Immature natural killer cell (primary cell): Measurements from ENCODE around the gene ACYP2. TPM values are rescaled to one million over a fixed set of nuclear protein-coding genes. Genes with fewer than 3 reads are reported as not detected.
"Not testable (repeated sequence)": the region's sequence is repeated elsewhere in the genome, so short reads cannot be mapped to it uniquely, and the experiment has no call there.

Experiments used
- DNase-seq, 3 donors: peaks; one replicate each; pipeline ENCODE4 v3.0.0; 2022; ENCODE audit warnings: mixed read lengths in 1 of 3
- H3K27ac Mint-ChIP-seq, 6 donors: one replicate each; pipeline ENCODE4 v1.8.0; 2020; ENCODE audit warnings: mixed read lengths in 6 of 6, mild to moderate bottlenecking in 5 of 6, inconsistent platforms in 4 of 6, moderate library complexity in 3 of 6
- H3K27me3 Mint-ChIP-seq, 3 donors: one replicate each; pipeline ENCODE4 v1.8.0; 2020 to 2021; ENCODE audit warnings: low read depth in 3 of 3, mild to moderate bottlenecking in 3 of 3, mixed read lengths in 3 of 3, moderate library complexity in 3 of 3, inconsistent platforms in 1 of 3
- H3K36me3 Mint-ChIP-seq, 3 donors: one replicate each; pipeline ENCODE4 v1.8.0; 2020; ENCODE audit warnings: mixed read lengths in 3 of 3, inconsistent platforms in 2 of 3, mild to moderate bottlenecking in 2 of 3
- H3K4me1 Mint-ChIP-seq, 2 donors: one replicate each; pipeline ENCODE4 v1.8.0; 2020; ENCODE audit warnings: inconsistent platforms in 2 of 2, mild to moderate bottlenecking in 2 of 2, mixed read lengths in 2 of 2, moderate library complexity in 1 of 2
- H3K4me3 Mint-ChIP-seq, 5 donors: one replicate each; pipeline ENCODE4 v1.8.0; 2020; ENCODE audit warnings: mild to moderate bottlenecking in 5 of 5, mixed read lengths in 5 of 5, inconsistent platforms in 3 of 5, moderate library complexity in 3 of 5
- H3K9me3 Mint-ChIP-seq, 6 donors: one replicate each; pipeline ENCODE4 v1.8.0; 2020; ENCODE audit warnings: mild to moderate bottlenecking in 6 of 6, mixed read lengths in 6 of 6, inconsistent platforms in 4 of 6, moderate library complexity in 3 of 6
- polyA plus RNA-seq, 3 donors: library from polyadenylated mRNA; unstranded; fragments of 300-500 nt; fragmentation: Illumina TruSeq; gene quantifications; one replicate each; pipeline ENCODE4 v1.2.3, GENCODE V29; 2021

Gene ACYP2
- polyA plus RNA-seq: 10 to 100 TPM; 18.8 to 20.0 (median 19.6) TPM

- peaks cover 0 to 24% (median 21%) of the 10 kb centered on the region in 3 donors for H3K36me3 Mint-ChIP-seq
- H3K27ac Mint-ChIP-seq: peak within 1 kb of the TSS; percentile 99
- peak within 1 kb of the TSS; percentile 91 to 99 (median 98) for H3K4me3 Mint-ChIP-seq
- peaks cover 21 to 30% of the 10 kb centered on the region in 2 donors for H3K4me1 Mint-ChIP-seq
- peak; percentile 91 to 93 (median 92) for DNase-seq
- H3K27me3 Mint-ChIP-seq: peaks cover 6 to 12% (median 12%) of the 10 kb centered on the region in 3 donors
- H3K9me3 Mint-ChIP-seq: no peaks in the 10 kb centered on the region
Measured at GRCh38 chr2:54115284-54116137, at the start of gene ACYP2. Gene ACYP2, plus strand, starts transcription at chr2:54115615.

GRCh38 chr2:54065891-54066290, 49.5 kb upstream of the ACYP2 start:
- H3K36me3 Mint-ChIP-seq: peaks cover 0 to 12% (median 10%) of the 10 kb centered on the region in 3 donors
- peaks cover 0 to 3% (median 0%) of the 10 kb centered on the region in 3 donors for H3K27me3 Mint-ChIP-seq
- H3K9me3 Mint-ChIP-seq: no peaks in the 10 kb centered on the region

DNA sequence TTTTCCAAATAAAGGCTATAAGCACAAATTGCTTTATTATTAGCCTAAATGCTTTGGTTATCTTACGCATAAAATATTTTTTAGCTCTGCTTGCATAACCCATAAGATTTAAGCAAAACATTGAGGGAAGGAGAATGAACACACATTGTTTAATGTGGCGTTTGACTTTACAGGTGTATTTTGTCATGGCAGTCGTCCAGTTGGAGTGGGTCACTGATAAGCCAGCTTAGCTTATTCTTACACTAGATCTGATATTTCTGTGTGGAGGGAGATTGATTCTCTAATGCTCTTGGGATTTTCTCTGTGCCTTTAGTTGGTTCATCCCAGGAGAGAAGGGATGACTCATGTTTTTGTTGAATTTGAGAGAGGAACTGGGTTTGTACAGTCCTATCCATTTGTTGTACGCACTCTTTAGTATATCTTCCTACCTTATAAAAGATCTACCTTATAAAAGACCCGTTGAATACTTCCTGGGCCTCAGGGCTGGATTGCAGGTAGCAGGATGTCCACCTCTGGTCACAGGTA, 47.5 kb upstream of the ACYP2 start:
- Mint-ChIP-seq H3K27ac (no peak overlapping the region), H3K4me3 (no peak overlapping the region), H3K36me3 (peaks cover 0 to 18% (median 9%) of the 10 kb centered on the region in 3 donors), H3K27me3 (peaks cover 0 to 7% (median 0%) of the 10 kb centered on the region in 3 donors), H3K9me3 (no peaks in the 10 kb centered on the region), H3K4me1 (peaks cover 2 to 7% of the 10 kb centered on the region in 2 donors)
- DNase-seq: no peak

More at GRCh38 chr2:54065891-54066290, 49.5 kb upstream of the ACYP2 start:
- H3K4me3 Mint-ChIP-seq: no peak overlapping the region
- no peak overlapping the region for H3K27ac Mint-ChIP-seq
- DNase-seq: no peak
- H3K4me1 Mint-ChIP-seq: peaks cover 2 to 7% of the 10 kb centered on the region in 2 donors

GRCh38 chr2:54072483-54072882, 42.9 kb upstream of the ACYP2 start:
- peaks cover 0 to 25% (median 4%) of the 10 kb centered on the region in 3 donors for H3K36me3 Mint-ChIP-seq
- not testable (repeated sequence) for H3K27ac Mint-ChIP-seq, H3K4me1 Mint-ChIP-seq, H3K9me3 Mint-ChIP-seq, H3K4me3 Mint-ChIP-seq, H3K27me3 Mint-ChIP-seq, DNase-seq

DNA sequence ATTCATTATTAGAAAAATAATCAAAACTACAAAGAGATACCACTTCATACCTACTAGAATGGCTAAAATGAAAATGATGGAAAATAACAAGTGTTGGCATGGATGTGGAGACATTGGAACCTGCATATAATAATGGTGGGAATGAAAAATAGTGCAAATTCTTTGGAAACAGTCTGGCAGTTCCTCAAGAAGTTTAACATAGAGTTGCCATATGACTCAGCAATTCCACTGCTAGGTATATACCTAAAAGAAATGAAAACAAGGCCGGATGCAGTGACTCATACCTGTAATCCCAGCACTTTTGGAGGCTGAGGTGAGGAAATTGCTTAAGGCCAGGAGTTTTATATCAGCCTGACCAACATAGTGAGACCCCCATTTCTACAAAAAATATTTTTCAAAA, 41.6 kb upstream of the ACYP2 start:
- peaks cover 8% of the 10 kb centered on the region in 2 donors for H3K4me1 Mint-ChIP-seq
- no peaks in the 10 kb centered on the region for H3K9me3 Mint-ChIP-seq
- no peak overlapping the region for H3K27ac Mint-ChIP-seq
- H3K36me3 Mint-ChIP-seq: peaks cover 0 to 17% (median 4%) of the 10 kb centered on the region in 3 donors
- no peak for DNase-seq
- no peak overlapping the region for H3K4me3 Mint-ChIP-seq
- H3K27me3 Mint-ChIP-seq: peaks cover 0 to 4% (median 0%) of the 10 kb centered on the region in 3 donors

DNA sequence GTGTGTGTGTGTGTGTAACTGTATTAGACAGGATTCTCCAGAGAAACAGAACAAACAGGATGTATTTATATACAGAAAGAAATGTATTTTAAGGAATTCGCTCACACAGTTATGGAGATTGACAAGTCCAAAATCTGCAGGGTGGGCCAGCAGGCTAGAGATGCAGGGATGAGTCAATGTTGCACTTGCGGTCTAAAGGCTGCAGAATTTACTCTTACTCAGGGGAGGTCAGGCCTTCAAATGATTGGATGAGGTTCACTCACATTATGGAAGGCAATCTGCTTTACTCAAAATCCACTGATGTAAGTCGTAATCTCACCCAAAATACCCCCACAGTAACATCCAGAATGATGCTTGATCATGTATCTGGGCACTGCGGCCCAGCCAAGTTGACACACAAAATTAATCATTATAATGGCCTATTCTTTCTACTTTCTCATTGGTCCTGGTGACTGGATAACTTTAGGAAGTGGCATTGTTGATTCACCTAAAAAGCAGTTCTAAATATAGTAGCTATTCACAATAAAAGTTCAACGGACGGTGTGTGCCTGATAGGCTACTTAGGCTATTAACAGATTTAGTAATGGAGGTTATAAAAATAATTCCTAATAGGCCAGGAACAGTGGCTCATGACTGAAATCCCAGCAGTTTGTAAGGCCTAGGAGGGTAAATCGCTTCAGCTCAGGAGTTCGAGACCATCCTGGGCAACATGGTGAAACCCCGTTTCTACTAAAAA, 40.6 kb upstream of the ACYP2 start:
- peaks cover 8% of the 10 kb centered on the region in 2 donors for H3K4me1 Mint-ChIP-seq
- H3K27ac Mint-ChIP-seq: no peak overlapping the region
- no peak overlapping the region for H3K4me3 Mint-ChIP-seq
- no peak for DNase-seq
- peaks cover 0 to 4% (median 0%) of the 10 kb centered on the region in 3 donors for H3K27me3 Mint-ChIP-seq
- peaks cover 0 to 17% (median 4%) of the 10 kb centered on the region in 3 donors for H3K36me3 Mint-ChIP-seq
- no peaks in the 10 kb centered on the region for H3K9me3 Mint-ChIP-seq

DNA sequence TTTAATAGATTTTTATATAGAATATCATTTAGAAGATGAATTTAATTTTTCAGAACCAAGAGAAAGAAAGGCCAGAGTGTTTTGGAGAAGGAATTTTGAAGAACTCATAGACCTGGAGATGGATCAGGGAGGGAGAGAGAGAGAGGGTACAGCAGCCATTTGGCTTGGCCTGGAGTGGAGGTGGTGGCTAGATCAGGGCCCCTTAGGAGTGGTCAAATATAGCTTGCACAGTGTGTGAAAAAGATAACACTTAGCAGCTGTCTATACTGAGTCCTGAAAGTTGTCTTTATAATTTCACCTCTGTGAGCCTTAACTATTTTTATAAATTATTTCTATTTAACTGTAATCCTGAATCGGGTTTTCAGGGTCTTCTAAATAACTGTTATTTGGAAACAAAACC, 38.8 kb upstream of the ACYP2 start:
- Mint-ChIP-seq H3K27me3 (peaks cover 0 to 4% (median 0%) of the 10 kb centered on the region in 3 donors), H3K4me1 (peaks cover 8% of the 10 kb centered on the region in 2 donors), H3K4me3 (no peak overlapping the region), H3K9me3 (no peaks in the 10 kb centered on the region), H3K36me3 (peaks cover 0 to 8% (median 0%) of the 10 kb centered on the region in 3 donors), H3K27ac (no peak overlapping the region)
- no peak for DNase-seq

- peaks cover 0 to 3% (median 2%) of the 10 kb centered on the region in 3 donors for H3K27me3 Mint-ChIP-seq
- no peak for DNase-seq
- no peak overlapping the region for H3K4me3 Mint-ChIP-seq
- H3K27ac Mint-ChIP-seq: peak overlapping the region in 3 of 6 donors; percentile 8 to 29 (median 15)
- peaks cover 8% of the 10 kb centered on the region in 2 donors for H3K4me1 Mint-ChIP-seq
- H3K9me3 Mint-ChIP-seq: no peaks in the 10 kb centered on the region
- H3K36me3 Mint-ChIP-seq: peaks cover 0 to 8% (median 0%) of the 10 kb centered on the region in 3 donors
Measured at GRCh38 chr2:54077088-54077900, 38.1 kb upstream of the ACYP2 start.

DNA sequence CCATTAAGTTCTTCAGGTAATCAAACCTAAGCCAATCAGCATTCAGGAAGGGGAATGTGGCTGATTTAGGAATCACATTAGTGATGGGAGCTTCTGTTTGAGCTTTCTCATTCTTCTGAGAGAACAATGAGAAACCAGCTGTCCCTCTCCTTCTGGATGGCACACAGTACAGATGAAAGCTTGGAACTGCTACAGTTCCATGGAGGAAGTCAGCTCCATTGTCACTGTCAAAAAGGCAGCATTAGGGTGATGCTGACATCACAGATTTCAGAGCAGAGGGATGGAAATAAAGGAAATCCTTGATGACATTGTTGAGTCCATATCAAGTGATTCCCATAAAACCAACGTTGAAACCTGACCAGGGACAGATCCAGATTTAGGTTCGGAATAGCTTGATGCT, 36.1 kb upstream of the ACYP2 start:
- Mint-ChIP-seq H3K27ac (peak overlapping the region in 1 of 6 donors; percentile 44), H3K27me3 (peaks cover 0 to 2% (median 0%) of the 10 kb centered on the region in 3 donors), H3K4me3 (no peak overlapping the region), H3K9me3 (no peaks in the 10 kb centered on the region), H3K36me3 (peaks cover 0 to 3% (median 0%) of the 10 kb centered on the region in 3 donors), H3K4me1 (peaks cover 8% of the 10 kb centered on the region in 2 donors)
- DNase-seq: no peak

DNA sequence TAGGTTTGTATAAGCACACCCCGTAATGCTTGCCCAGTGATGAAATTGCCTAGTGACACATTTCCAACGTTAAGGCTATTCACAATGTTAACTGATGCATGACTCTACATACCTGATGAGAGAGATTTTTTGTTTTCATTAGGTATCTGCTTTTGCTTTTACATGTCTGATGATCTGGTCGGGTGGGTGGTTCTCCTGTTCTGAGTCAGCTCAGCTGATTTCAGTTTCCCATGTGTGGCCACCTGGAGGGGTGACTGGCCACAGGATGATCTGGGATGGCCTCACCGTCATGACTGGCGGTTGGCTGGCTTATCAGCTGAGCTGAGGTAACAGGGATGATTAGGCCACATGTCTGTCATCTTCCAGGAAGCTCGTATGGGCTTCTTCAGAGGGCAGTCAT, 33.8 kb upstream of the ACYP2 start:
- H3K27ac Mint-ChIP-seq: no peak overlapping the region
- H3K27me3 Mint-ChIP-seq: peaks cover 0 to 2% (median 1%) of the 10 kb centered on the region in 3 donors
- no peaks in the 10 kb centered on the region for H3K36me3 Mint-ChIP-seq
- no peak for DNase-seq
- peaks cover 6 to 8% of the 10 kb centered on the region in 2 donors for H3K4me1 Mint-ChIP-seq
- H3K9me3 Mint-ChIP-seq: no peaks in the 10 kb centered on the region
- H3K4me3 Mint-ChIP-seq: no peak overlapping the region

- no peaks in the 10 kb centered on the region for H3K36me3 Mint-ChIP-seq
- peaks cover 0 to 2% (median 1%) of the 10 kb centered on the region in 3 donors for H3K27me3 Mint-ChIP-seq
- H3K9me3 Mint-ChIP-seq: no peaks in the 10 kb centered on the region
- no peak for DNase-seq
- H3K27ac Mint-ChIP-seq: no peak overlapping the region
- no peaks in the 10 kb centered on the region for H3K4me1 Mint-ChIP-seq
- H3K4me3 Mint-ChIP-seq: no peak overlapping the region
Measured at GRCh38 chr2:54083021-54083420, 32.4 kb upstream of the ACYP2 start.

DNA sequence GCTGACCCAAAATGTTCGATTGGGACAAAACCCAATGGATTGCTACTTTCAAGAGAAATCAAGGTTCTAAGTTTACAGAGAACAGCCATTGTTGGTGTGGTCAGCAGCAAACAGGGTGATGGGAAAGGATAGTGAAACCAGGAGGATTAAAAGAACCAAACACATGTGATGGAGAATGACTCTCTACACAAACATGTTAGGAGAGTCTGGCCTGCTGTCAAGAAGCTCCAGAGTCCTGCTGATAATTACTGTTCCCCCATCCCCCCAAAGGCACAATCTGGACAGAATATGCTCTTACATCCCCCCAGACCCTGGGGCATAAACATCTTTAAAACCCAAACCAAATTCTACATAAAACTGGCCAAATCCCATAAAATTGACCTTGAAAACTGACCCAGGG, 32.0 kb upstream of the ACYP2 start:
- no peaks in the 10 kb centered on the region for H3K4me1 Mint-ChIP-seq
- H3K9me3 Mint-ChIP-seq: no peaks in the 10 kb centered on the region
- no peak overlapping the region for H3K4me3 Mint-ChIP-seq
- no peak for DNase-seq
- H3K27me3 Mint-ChIP-seq: peaks cover 0 to 2% (median 1%) of the 10 kb centered on the region in 3 donors
- no peaks in the 10 kb centered on the region for H3K36me3 Mint-ChIP-seq
- H3K27ac Mint-ChIP-seq: peak overlapping the region in 1 of 6 donors; percentile 49

DNA sequence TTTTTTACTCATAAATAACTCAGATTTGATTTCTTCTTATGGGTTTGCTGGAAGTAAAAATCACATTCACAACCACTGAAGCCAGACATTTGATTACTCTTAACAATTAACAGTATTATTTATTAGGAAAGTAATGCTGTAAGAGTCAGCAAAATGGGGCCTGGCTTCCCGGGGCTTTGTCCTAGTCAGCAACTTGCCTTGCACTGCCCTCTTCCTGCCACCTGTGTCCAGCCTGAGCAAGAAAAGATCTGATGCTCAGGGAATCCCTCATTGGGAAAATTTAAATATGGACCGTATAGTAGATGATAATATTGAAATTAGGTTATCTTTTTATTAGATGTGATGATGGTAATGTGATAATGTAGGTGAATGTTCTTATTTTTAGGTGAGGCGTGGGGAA, 30.8 kb upstream of the ACYP2 start:
- no peak overlapping the region for H3K27ac Mint-ChIP-seq
- DNase-seq: peak in 2 of 3 donors; percentile 5 to 11

More for the DNA sequence above, 30.8 kb upstream of the ACYP2 start:
- Mint-ChIP-seq H3K4me1 (no peaks in the 10 kb centered on the region), H3K36me3 (no peaks in the 10 kb centered on the region), H3K9me3 (no peaks in the 10 kb centered on the region), H3K27me3 (peaks cover 0 to 2% (median 1%) of the 10 kb centered on the region in 3 donors), H3K4me3 (no peak overlapping the region)
